Measurements from ENCODE around the gene CARMIL3. TPM values are rescaled to one million over a fixed set of nuclear protein-coding genes. Genes with fewer than 3 reads are reported as not detected.

The CARMIL3 gene
- total RNA-seq, 1 donor from 2014 or later: 1.2 TPM

- Histone ChIP-seq H3K27me3 (no peaks in the 10 kb centered on the region), H3K36me3 (no peaks in the 10 kb centered on the region), H3K27ac (no peak overlapping the region), H3K9me3 (no peaks in the 10 kb centered on the region), H3K4me1 (peaks cover 19% of the 10 kb centered on the region), H3K4me3 (no peak overlapping the region)
- intact Hi-C loops (cut with DNase I): no loop called here
- no peak for TF ChIP-seq CTCF (IDR thresholded peaks at IDR 0.05)
- TF ChIP-seq POLR2AphosphoS5 (IDR thresholded peaks at IDR 0.05; ENCODE audit: insufficient read depth in 1 of 2, low read depth in 1 of 2): no peak
- no peak for TF ChIP-seq POLR2A (IDR thresholded peaks at IDR 0.05)
- no peak for DNase-seq (ENCODE audit: extremely low spot score in 2 of 2)
These were observed 24.4 kb downstream of the CARMIL3 start for GRCh38 chr14:24076302-24076601.

- Histone ChIP-seq H3K36me3 (no peaks in the 10 kb centered on the region), H3K4me3 (no peak overlapping the region), H3K9me3 (no peaks in the 10 kb centered on the region), H3K27me3 (no peaks in the 10 kb centered on the region), H3K4me1 (peaks cover 23% of the 10 kb centered on the region), H3K27ac (no peak overlapping the region)
- intact Hi-C loops (cut with DNase I): no loop called here
- TF ChIP-seq POLR2A (IDR thresholded peaks at IDR 0.05) (no peak), POLR2AphosphoS5 (IDR thresholded peaks at IDR 0.05; ENCODE audit: insufficient read depth in 1 of 2, low read depth in 1 of 2) (no peak), CTCF (IDR thresholded peaks at IDR 0.05) (no peak)
- DNase-seq (ENCODE audit: extremely low spot score in 2 of 2): no peak
These were observed 25.3 kb downstream of the CARMIL3 start for GRCh38 chr14:24077086-24077485.

- Histone ChIP-seq H3K9me3 (no peaks in the 10 kb centered on the region), H3K4me3 (no peak overlapping the region), H3K4me1 (peaks cover 12% of the 10 kb centered on the region), H3K36me3 (no peaks in the 10 kb centered on the region), H3K27me3 (no peaks in the 10 kb centered on the region), H3K27ac (no peak overlapping the region)
- DNase-seq (ENCODE audit: extremely low spot score in 2 of 2): no peak
- no peak for TF ChIP-seq POLR2A (IDR thresholded peaks at IDR 0.05)
- no peak for TF ChIP-seq POLR2AphosphoS5 (IDR thresholded peaks at IDR 0.05; ENCODE audit: insufficient read depth in 1 of 2, low read depth in 1 of 2)
- TF ChIP-seq CTCF (IDR thresholded peaks at IDR 0.05): no peak
- intact Hi-C loops (cut with DNase I): no loop called here
These were observed 26.3 kb downstream of the CARMIL3 start for GRCh38 chr14:24078146-24078545.

- TF ChIP-seq POLR2AphosphoS5 (IDR thresholded peaks at IDR 0.05; ENCODE audit: insufficient read depth in 1 of 2, low read depth in 1 of 2) (no peak), CTCF (IDR thresholded peaks at IDR 0.05) (no peak), POLR2A (IDR thresholded peaks at IDR 0.05) (no peak)
These were observed 27.8 kb downstream of the CARMIL3 start for GRCh38 chr14:24079491-24080141.

GRCh38 chr14:24080142-24080530 is 28.3 kb downstream of the CARMIL3 start:
- Histone ChIP-seq H3K27me3 (no peaks in the 10 kb centered on the region), H3K27ac (no peak overlapping the region), H3K36me3 (no peaks in the 10 kb centered on the region), H3K9me3 (no peaks in the 10 kb centered on the region), H3K4me1 (peaks cover 11% of the 10 kb centered on the region), H3K4me3 (no peak overlapping the region)
- intact Hi-C loops (cut with DNase I): no loop called here
- DNase-seq (ENCODE audit: extremely low spot score in 2 of 2): no peak
- no peak for TF ChIP-seq POLR2AphosphoS5 (IDR thresholded peaks at IDR 0.05; ENCODE audit: insufficient read depth in 1 of 2, low read depth in 1 of 2)
- no peak for TF ChIP-seq CTCF (IDR thresholded peaks at IDR 0.05)
- TF ChIP-seq POLR2A (IDR thresholded peaks at IDR 0.05): no peak

More at GRCh38 chr14:24079491-24080141, 27.8 kb downstream of the CARMIL3 start:
- Histone ChIP-seq H3K9me3 (no peaks in the 10 kb centered on the region), H3K4me3 (no peak overlapping the region), H3K27ac (no peak overlapping the region), H3K27me3 (no peaks in the 10 kb centered on the region), H3K4me1 (peaks cover 11% of the 10 kb centered on the region), H3K36me3 (no peaks in the 10 kb centered on the region)
- no peak for DNase-seq (ENCODE audit: extremely low spot score in 2 of 2)
- intact Hi-C loops (cut with DNase I): no loop called here

All from vagina (tissue), 2 donors.